H1 (cell line): ENCODE results near the gene CACNA1C. TPM values are rescaled to one million over a fixed set of nuclear protein-coding genes. Genes with fewer than 3 reads are reported as not detected.

Experiments
- CTCF ChIA-PET: fragments of 300-600 bp; sonication (Branson Sonifier 250); formaldehyde crosslinking; loops from one replicate; lab custom pipeline; 2021; ENCODE audit not compliant: partially characterized antibody; lab: Charles Lee
- POLR2A ChIA-PET: fragments of 300-600 bp; sonication (Branson Sonifier 250); formaldehyde crosslinking; loops from one replicate; lab custom pipeline; 2021; ENCODE audit warnings: inconsistent platforms; ENCODE audit not compliant: partially characterized antibody; lab: Charles Lee
- DNase-seq, 2 experiments: peaks; one replicate each; pipeline versions ENCODE4 v3.0.0 to v3.0.0-alpha.2; 2010 to 2022; ENCODE audit warnings: low spot score in 2 of 2, low read depth in 1 of 2, mixed read lengths in 1 of 2
- FAIRE-seq: peaks from 2 replicates; lab custom pipeline; 2011; peaks lifted over from hg19 to GRCh38; lab: Jason Lieb, UNC
- H2AFZ ChIP-seq: 2 replicates; pipeline ENCODE4 v1.8.1; 2012; ENCODE audit warnings: low read length, inconsistent platforms
- H2AK5ac ChIP-seq: 2 replicates; pipeline ENCODE4 v1.6.1; 2013; ENCODE audit warnings: low read depth, low read length
- H2BK120ac ChIP-seq: replicated peaks from 2 replicates; pipeline ENCODE3; 2013; ENCODE audit warnings: low read depth, low read length, inconsistent platforms
- H2BK12ac ChIP-seq: 2 replicates; pipeline ENCODE4 v1.6.1; 2013; ENCODE audit warnings: low read depth, low read length
- H2BK15ac ChIP-seq: 2 replicates; pipeline ENCODE4 v1.6.1; 2013; ENCODE audit warnings: low read length
- H2BK20ac ChIP-seq: 2 replicates; pipeline ENCODE4 v1.6.1; 2013; ENCODE audit warnings: low read length
- H2BK5ac ChIP-seq: 2 replicates; pipeline ENCODE4 v1.6.1; 2013; ENCODE audit warnings: low read depth, low read length
- H3K14ac ChIP-seq: 2 replicates; pipeline ENCODE4 v1.6.1; 2013; ENCODE audit warnings: inconsistent platforms; ENCODE audit not compliant: insufficient read length
- H3K18ac ChIP-seq: 2 replicates; pipeline ENCODE4 v1.6.1; 2013; ENCODE audit warnings: low read length; ENCODE audit errors: extremely low read depth
- H3K23ac ChIP-seq: 2 replicates; pipeline ENCODE4 v1.6.1; 2013; ENCODE audit warnings: inconsistent platforms; ENCODE audit not compliant: insufficient read length
- H3K23me2 ChIP-seq: 2 replicates; pipeline ENCODE4 v1.6.1; 2013; ENCODE audit warnings: low read depth, low read length
- H3K27ac ChIP-seq: 2 replicates; pipeline ENCODE4 v1.6.1; 2011; ENCODE audit warnings: low read depth, low read length, inconsistent platforms
- H3K27me3 ChIP-seq, 4 experiments: replicated peaks in 1 of 4; 1 replicate in 1 of 4; 2 replicates in 3 of 4; pipeline versions ENCODE4 v1.6.1 to v1.8.1; 2011 to 2013; ENCODE audit warnings: low read length in 3 of 4, mild to moderate bottlenecking in 3 of 4, inconsistent platforms in 2 of 4, mixed read lengths in 2 of 4, moderate library complexity in 1 of 4; ENCODE audit not compliant: control insufficient read depth in 3 of 4, insufficient read depth in 3 of 4; ENCODE audit errors: extremely low read depth in 1 of 4
- H3K36me3 ChIP-seq, 4 experiments: 2 replicates each; pipeline versions ENCODE4 v1.6.1 to v1.8.1; 2011 to 2013; ENCODE audit warnings: mild to moderate bottlenecking in 4 of 4, low read length in 3 of 4, moderate library complexity in 2 of 4, control low read depth in 1 of 4, inconsistent platforms in 1 of 4; ENCODE audit not compliant: insufficient read depth in 4 of 4, control insufficient read depth in 2 of 4
- H3K4ac ChIP-seq: replicated peaks from 2 replicates; pipeline ENCODE3; 2013; ENCODE audit warnings: low read length, low read depth, mixed read lengths, inconsistent platforms; ENCODE audit not compliant: insufficient read length
- H3K4me1 ChIP-seq, 4 experiments: replicated peaks in 1 of 4; 1 replicate in 1 of 4; 2 replicates in 3 of 4; pipeline versions ENCODE4 v1.6.1 to v1.8.1; 2011 to 2013; ENCODE audit warnings: low read length in 3 of 4, inconsistent platforms in 2 of 4, mixed read lengths in 1 of 4; ENCODE audit not compliant: insufficient read depth in 4 of 4, control insufficient read depth in 3 of 4
- H3K4me2 ChIP-seq, 2 experiments: 2 replicates each; pipeline versions ENCODE4 v1.6.1 to v1.8.1; 2011 to 2013; ENCODE audit warnings: low read depth in 2 of 2, low read length in 2 of 2, control low read depth in 1 of 2, inconsistent platforms in 1 of 2, mild to moderate bottlenecking in 1 of 2; ENCODE audit not compliant: insufficient read depth in 1 of 2
- H3K4me3 ChIP-seq, 4 experiments: fragments of 200-600, 300-600 bp in 1 of 4; sonication (generic), shearing (Covaris generic), sonication (Bioruptor Twin) in 1 of 4; 2 replicates each; pipeline versions ENCODE4 v1.5.1 to v1.8.1; 2011 to 2016; ENCODE audit warnings: low read length in 4 of 4, low read depth in 3 of 4, control low read depth in 2 of 4, inconsistent platforms in 2 of 4, mild to moderate bottlenecking in 2 of 4, mixed read lengths in 1 of 4, moderate library complexity in 1 of 4; ENCODE audit not compliant: insufficient read depth in 2 of 4; ENCODE audit errors: extremely low read depth in 1 of 4
- H3K56ac ChIP-seq: replicated peaks from 2 replicates; pipeline ENCODE3; 2013; ENCODE audit warnings: low read depth, mild to moderate bottlenecking, mixed read lengths, low read length, inconsistent platforms; ENCODE audit not compliant: insufficient read length
- H3K79me1 ChIP-seq: 2 replicates; pipeline ENCODE4 v1.6.1; 2013; ENCODE audit warnings: low read depth, low read length, control low read depth
- H3K79me2 ChIP-seq, 2 experiments: 2 replicates each; pipeline versions ENCODE4 v1.6.1 to v1.8.1; 2012 to 2013; ENCODE audit warnings: low read length in 2 of 2, mild to moderate bottlenecking in 2 of 2, inconsistent platforms in 1 of 2; ENCODE audit not compliant: insufficient read depth in 2 of 2, control insufficient read depth in 1 of 2
- H3K9ac ChIP-seq, 4 experiments: replicated peaks in 1 of 4; 1 replicate in 1 of 4; 2 replicates in 3 of 4; pipeline versions ENCODE4 v1.6.1 to v1.8.1; 2011 to 2013; ENCODE audit warnings: low read depth in 3 of 4, low read length in 3 of 4, control low read depth in 2 of 4, mild to moderate bottlenecking in 2 of 4, moderate library complexity in 2 of 4, inconsistent platforms in 1 of 4; ENCODE audit errors: extremely low read depth in 1 of 4
- H3K9me3 ChIP-seq, 2 experiments: 2 replicates each; pipeline versions ENCODE4 v1.6.1 to v1.8.1; 2012 to 2013; ENCODE audit warnings: mild to moderate bottlenecking in 2 of 2, moderate library complexity in 2 of 2, control low read depth in 1 of 2, inconsistent platforms in 1 of 2, low read depth in 1 of 2, low read length in 1 of 2, mixed read lengths in 1 of 2; ENCODE audit not compliant: insufficient read depth in 2 of 2
- H4K20me1 ChIP-seq, 2 experiments: replicated peaks in 1 of 2; 2 replicates each; pipeline versions ENCODE3 to v1.8.1; 2011 to 2013; ENCODE audit warnings: inconsistent platforms in 2 of 2, low read length in 2 of 2, mild to moderate bottlenecking in 1 of 2; ENCODE audit not compliant: insufficient read depth in 2 of 2, control insufficient read depth in 1 of 2
- H4K5ac ChIP-seq: 2 replicates; pipeline ENCODE4 v1.6.1; 2013; ENCODE audit warnings: low read length, low read depth, mixed read lengths, inconsistent platforms; ENCODE audit not compliant: insufficient read length
- H4K8ac ChIP-seq: 2 replicates; pipeline ENCODE4 v1.8.0; 2013; ENCODE audit warnings: mild to moderate bottlenecking, moderate library complexity, low read length, inconsistent platforms; ENCODE audit not compliant: insufficient read depth; ENCODE audit errors: extremely low read depth
- H4K91ac ChIP-seq: replicated peaks from 2 replicates; pipeline ENCODE3; 2013; ENCODE audit warnings: low read length, mixed read lengths, inconsistent platforms; ENCODE audit not compliant: insufficient read length
- BCL11A ChIP-seq, 2 experiments: IDR thresholded peaks; one replicate each; pipeline ENCODE4 v1.6.1; 2011; ENCODE audit warnings: low read depth in 2 of 2, low read length in 2 of 2, mild to moderate bottlenecking in 2 of 2
- CHD2 ChIP-seq: IDR thresholded peaks from 2 replicates; pipeline ENCODE4 v1.6.1; 2012; ENCODE audit warnings: low read length, improper control_type of control experiment
- EZH2 ChIP-seq: fragments of 200-600 bp; sonication (generic); IDR thresholded peaks from 2 replicates; pipeline ENCODE4 v1.7.1; 2012; ENCODE audit warnings: low read depth, mild to moderate bottlenecking, moderate library complexity, low read length, inconsistent platforms; ENCODE audit not compliant: severe bottlenecking
- KDM1A ChIP-seq: fragments of 200-600, 300-600 bp; sonication (generic); IDR thresholded peaks from 2 replicates; pipeline ENCODE4 v1.7.1; 2016; ENCODE audit warnings: mild to moderate bottlenecking, low read length, borderline replicate concordance
- PHF8 ChIP-seq: fragments of 200-600 bp; sonication (generic); conservative IDR thresholded peaks from 2 replicates; pipeline ENCODE4 v1.7.1; 2012; ENCODE audit warnings: low read depth, mild to moderate bottlenecking, inconsistent platforms, low read length, moderate library complexity
- POU5F1 ChIP-seq: IDR thresholded peaks from 2 replicates; pipeline ENCODE4 v1.6.1; 2011; ENCODE audit warnings: low read depth, mild to moderate bottlenecking, low read length, moderate library complexity
- SIN3A ChIP-seq, 2 experiments: IDR thresholded peaks in 1 of 2; conservative IDR thresholded peaks in 1 of 2; 2 replicates each; pipeline ENCODE4 v1.6.1; 2011 to 2012; ENCODE audit warnings: low read length in 2 of 2, improper control_type of control experiment in 1 of 2, low read depth in 1 of 2, mild to moderate bottlenecking in 1 of 2
- SIX5 ChIP-seq: IDR thresholded peaks from 2 replicates; pipeline ENCODE4 v1.6.1; 2011; ENCODE audit warnings: mild to moderate bottlenecking, low read depth, low read length
- SP1 ChIP-seq: IDR thresholded peaks from 2 replicates; pipeline ENCODE4 v1.6.1; 2011; ENCODE audit warnings: low read depth, low read length
- TAF1 ChIP-seq: IDR thresholded peaks from 2 replicates; pipeline ENCODE4 v1.6.1; 2011; ENCODE audit warnings: mild to moderate bottlenecking, low read depth, low read length
- TBP ChIP-seq: IDR thresholded peaks from 2 replicates; pipeline ENCODE4 v1.6.1; 2011; ENCODE audit warnings: low read depth, low read length, improper control_type of control experiment
- ZNF274 ChIP-seq: IDR thresholded peaks from 2 replicates; pipeline ENCODE4 v1.7.0; 2012; ENCODE audit warnings: low read length, borderline replicate concordance; ENCODE audit errors: extremely low read depth
- WGBS, 2 experiments: shearing (Covaris generic) in 1 of 2; methylation state at CpG; one replicate each; pipeline versions ENCODE4 v1.1.6 to v1.1.7; 2013 to 2015; ENCODE audit warnings: low lambda C conversion rate in 2 of 2, mixed read lengths in 2 of 2, inconsistent platforms in 1 of 2, low coverage in 1 of 2, missing lambda C conversion rate in 1 of 2; ENCODE audit not compliant: insufficient replicate concordance in 2 of 2, insufficient coverage in 1 of 2, insufficient read length in 1 of 2; ENCODE audit errors: extremely low coverage in 1 of 2, missing lambda C conversion rate in 1 of 2; 5-methylcytosine and 5-hydroxymethylcytosine counted together
- polyA plus RNA-seq, 7 experiments: library from polyadenylated mRNA; depleted of rRNA in 3 of 7; stranded (reverse) in 5 of 7; unstranded in 2 of 7; fragments of >200 nt in 5 of 7; fragments of 200-250 nt in 2 of 7; gene quantifications; 1 replicate in 5 of 7; 2 replicates in 1 of 7; 4 replicates in 1 of 7; pipeline versions ENCODE4 v1.2.1 to v1.2.3, GENCODE V29; 2011 to 2013; ENCODE audit warnings: missing spikeins in 2 of 7, mixed read lengths in 2 of 7
- total RNA-seq: library from RNA; stranded (reverse); fragmentation: NEBNext Ultra II Directional; extraction: Animal tissue kit (Norgen Biotek cat#: 25700); gene quantifications from 2 replicates; pipeline ENCODE4 v1.2.1, GENCODE V29; 2021
- TF ChIP-seq, protein P1 (sequence below): IDR thresholded peaks from 2 replicates; pipeline ENCODE4 v1.6.1; 2012; ENCODE audit warnings: low read length, inconsistent platforms

CACNA1C gene
- total and polyA plus RNA-seq, 2 of the 8 experiments (the other 6 are each of a cell fraction or from before 2014, with no cell fraction given): 1.3 TPM

DNA sequence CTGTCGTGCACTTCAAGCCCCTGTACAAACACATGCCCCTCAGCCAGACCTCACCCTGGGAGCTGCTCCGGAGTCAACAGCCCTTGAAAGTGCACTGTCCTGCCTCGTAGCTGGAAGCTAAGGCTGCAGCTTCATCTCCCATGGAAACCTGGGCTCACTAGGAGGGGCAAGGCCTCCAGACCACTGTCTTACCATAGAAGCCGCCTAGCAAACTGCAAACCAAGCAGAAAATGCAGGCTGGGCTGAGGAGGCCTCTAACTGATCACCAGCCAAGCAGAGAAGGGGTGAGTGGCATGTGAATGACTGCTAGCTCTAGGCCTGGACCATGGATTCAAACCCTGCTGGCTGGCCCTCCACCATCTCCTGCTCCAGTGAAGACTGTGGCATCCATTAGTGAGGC is 340.2 kb downstream of the CACNA1C start:
- H4K8ac ChIP-seq: no peak overlapping the region
- H2AK5ac ChIP-seq: no peak overlapping the region
- no peak overlapping the region for H3K18ac ChIP-seq
- no peaks in the 10 kb centered on the region for H3K36me3 ChIP-seq
- H2BK5ac ChIP-seq: no peak overlapping the region
- H3K14ac ChIP-seq: no peak overlapping the region
- H2BK120ac ChIP-seq: no peak overlapping the region
- H3K27me3 ChIP-seq: no peaks in the 10 kb centered on the region
- no peak overlapping the region for H2BK15ac ChIP-seq
- H3K4ac ChIP-seq: no peak overlapping the region
- no peak overlapping the region for H2AFZ ChIP-seq
- no peak overlapping the region for H3K56ac ChIP-seq
- 85% methylated on average over 4 of the region's 4 CpGs; no CpG with 5 or more reads in 1 of the 2 experiments for WGBS, 2 experiments
- no peaks in the 10 kb centered on the region for H4K20me1 ChIP-seq
- H3K4me3 ChIP-seq: no peak overlapping the region
- H4K5ac ChIP-seq: no peak overlapping the region
- no peak overlapping the region for H3K9ac ChIP-seq
- no peaks in the 10 kb centered on the region for H3K79me1 ChIP-seq
- H3K79me2 ChIP-seq: no peaks in the 10 kb centered on the region
- H4K91ac ChIP-seq: no peak overlapping the region
- FAIRE-seq (no peak), DNase-seq (no peak)
- H3K23ac ChIP-seq: no peak overlapping the region
- H3K4me2 ChIP-seq: no peak overlapping the region
- H3K27ac ChIP-seq: no peak overlapping the region
- no peaks in the 10 kb centered on the region for H3K9me3 ChIP-seq
- no peaks in the 10 kb centered on the region; a peak in 1 of 7 replicates for H3K4me1 ChIP-seq
- no peaks in the 10 kb centered on the region for H3K23me2 ChIP-seq
- CTCF ChIA-PET: interaction anchor here (0.7 to 8.8 kb wide), 16 partner anchors 8 to 290 kb away, joined by 3 to 94 read pairs (median 4); no protein-coding TSS in a partner anchor
- H2BK12ac ChIP-seq: no peak overlapping the region
- H2BK20ac ChIP-seq: no peak overlapping the region
- POLR2A ChIA-PET: interaction anchor here (0.9 kb wide), 1 partner anchor 82 kb away, joined by 4 read pairs; no protein-coding TSS in a partner anchor
- no peak for TF ChIP-seq CHD2
- no peak for TF ChIP-seq POU5F1
- TF ChIP-seq TBP: no peak
- TF ChIP-seq TAF1: no peak
- TF ChIP-seq ZNF274: no peak
- TF ChIP-seq EZH2: no peak
- no peak for TF ChIP-seq PHF8
- no peak for TF ChIP-seq SIX5
- no peak for TF ChIP-seq KDM1A
- TF ChIP-seq, protein P1, sequence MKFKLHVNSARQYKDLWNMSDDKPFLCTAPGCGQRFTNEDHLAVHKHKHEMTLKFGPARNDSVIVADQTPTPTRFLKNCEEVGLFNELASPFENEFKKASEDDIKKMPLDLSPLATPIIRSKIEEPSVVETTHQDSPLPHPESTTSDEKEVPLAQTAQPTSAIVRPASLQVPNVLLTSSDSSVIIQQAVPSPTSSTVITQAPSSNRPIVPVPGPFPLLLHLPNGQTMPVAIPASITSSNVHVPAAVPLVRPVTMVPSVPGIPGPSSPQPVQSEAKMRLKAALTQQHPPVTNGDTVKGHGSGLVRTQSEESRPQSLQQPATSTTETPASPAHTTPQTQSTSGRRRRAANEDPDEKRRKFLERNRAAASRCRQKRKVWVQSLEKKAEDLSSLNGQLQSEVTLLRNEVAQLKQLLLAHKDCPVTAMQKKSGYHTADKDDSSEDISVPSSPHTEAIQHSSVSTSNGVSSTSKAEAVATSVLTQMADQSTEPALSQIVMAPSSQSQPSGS: no peak
- no peak for TF ChIP-seq SP1
- TF ChIP-seq BCL11A (IDR thresholded peaks at IDR 0.05; ENCODE audit: low read depth in 2 of 2, low read length in 2 of 2): no peak
- TF ChIP-seq SIN3A (conservative IDR thresholded peaks at IDR 0.05 in 1 of 2, IDR thresholded peaks at IDR 0.05 in 1 of 2; ENCODE audit: low read depth in 1 of 2, low read length in 2 of 2): no peak
